MM.1S (cell line): ENCODE results near the gene CSNK1A1L.

ENCODE experiments used
- DNase-seq: peaks from one replicate; pipeline ENCODE4 v3.0.0-alpha.2; 2015
- H2AFZ ChIP-seq: fragments of 300-600 bp; sonication (generic); 2 replicates; pipeline ENCODE4 v1.6.0; 2016; ENCODE audit warnings: antibody characterized with exemption, low read length
- H3F3A ChIP-seq: fragments of 300-600 bp; sonication (generic); 2 replicates; pipeline ENCODE4 v1.6.1; 2016; ENCODE audit warnings: mild to moderate bottlenecking, antibody characterized with exemption, low read length, moderate library complexity, mixed read lengths; ENCODE audit not compliant: insufficient read depth
- H3K27ac ChIP-seq: fragments of 300-600 bp; sonication (generic); 2 replicates; pipeline ENCODE4 v1.5.1; 2016; ENCODE audit warnings: mild to moderate bottlenecking, low read length
- H3K27me3 ChIP-seq: fragments of 300-600 bp; sonication (generic); replicated peaks from 2 replicates; pipeline ENCODE4 v1.6.0; 2016; ENCODE audit warnings: low read length; ENCODE audit not compliant: insufficient read depth
- H3K36me3 ChIP-seq: fragments of 300-600 bp; sonication (generic); replicated peaks from 2 replicates; pipeline ENCODE4 v1.6.1; 2016; ENCODE audit warnings: mild to moderate bottlenecking, low read length, mixed read lengths; ENCODE audit not compliant: insufficient read depth
- H3K4me1 ChIP-seq: fragments of 300-600 bp; sonication (generic); 2 replicates; pipeline ENCODE4 v1.6.1; 2016; ENCODE audit warnings: low read length, mixed read lengths
- H3K4me2 ChIP-seq: fragments of 300-600 bp; sonication (generic); 2 replicates; pipeline ENCODE4 v1.6.0; 2016; ENCODE audit warnings: low read depth, low read length
- H3K4me3 ChIP-seq: fragments of 300-600 bp; sonication (generic); 2 replicates; pipeline ENCODE4 v1.5.1; 2016; ENCODE audit warnings: low read length, mixed read lengths
- H3K79me2 ChIP-seq: fragments of 300-600 bp; sonication (generic); 2 replicates; pipeline ENCODE4 v1.6.1; 2016; ENCODE audit warnings: mixed run types, low read length, mixed read lengths
- H3K9ac ChIP-seq: fragments of 300-600 bp; sonication (generic); 2 replicates; pipeline ENCODE4 v1.6.1; 2016; ENCODE audit warnings: low read length, mixed read lengths
- H3K9me2 ChIP-seq: fragments of 300-600 bp; sonication (generic); replicated peaks from 2 replicates; pipeline ENCODE4 v1.6.1; 2016; ENCODE audit warnings: mild to moderate bottlenecking, low read length, mixed read lengths; ENCODE audit not compliant: insufficient read depth
- H3K9me3 ChIP-seq: fragments of 300-600 bp; sonication (generic); replicated peaks from 2 replicates; pipeline ENCODE4 v1.6.1; 2016; ENCODE audit warnings: mild to moderate bottlenecking, low read length, mixed read lengths; ENCODE audit not compliant: insufficient read depth
- H4K20me1 ChIP-seq: fragments of 300-600 bp; sonication (generic); 2 replicates; pipeline ENCODE4 v1.6.1; 2016; ENCODE audit warnings: mild to moderate bottlenecking, low read length, moderate library complexity, mixed read lengths; ENCODE audit not compliant: insufficient read depth
- CTCF ChIP-seq: fragments of 300-600 bp; sonication (generic); IDR thresholded peaks from 2 replicates; pipeline ENCODE4 v1.5.1; 2016; ENCODE audit warnings: antibody characterized with exemption, low read length, mixed read lengths
- EZH2 ChIP-seq: fragments of 300-600 bp; sonication (generic); optimal IDR thresholded peaks from 2 replicates; pipeline ENCODE3; 2017; ENCODE audit warnings: low read depth, mild to moderate bottlenecking, antibody characterized with exemption, low read length, mixed read lengths
- EZH2phosphoT487 ChIP-seq: fragments of 300-600 bp; sonication (generic); IDR thresholded peaks from 2 replicates; pipeline ENCODE4 v1.6.1; 2018; ENCODE audit warnings: antibody characterized with exemption, low read length

Gene CSNK1A1L

GRCh38 chr13:37134411-37135041, 29.1 kb upstream of the CSNK1A1L start:
- Histone ChIP-seq H3K27me3 (no peaks in the 10 kb centered on the region), H3K9me2 (no peaks in the 10 kb centered on the region), H3K4me1 (no peaks in the 10 kb centered on the region), H3K4me2 (no peak overlapping the region), H4K20me1 (no peaks in the 10 kb centered on the region), H3K27ac (no peak overlapping the region), H3K9ac (no peak overlapping the region), H3K9me3 (no peaks in the 10 kb centered on the region), H3K79me2 (no peaks in the 10 kb centered on the region), H3K36me3 (no peaks in the 10 kb centered on the region), H3F3A (no peaks in the 10 kb centered on the region), H2AFZ (no peak overlapping the region), H3K4me3 (no peak overlapping the region)
- TF ChIP-seq EZH2phosphoT487 (no peak), CTCF (no peak), EZH2 (no peak)
- DNase-seq = no peak

- no peaks in the 10 kb centered on the region for H3K9me2 ChIP-seq
- no peak overlapping the region for H3K4me2 ChIP-seq
- H3K27ac ChIP-seq = no peak overlapping the region
- no peak overlapping the region for H3K4me3 ChIP-seq
- H4K20me1 ChIP-seq = no peaks in the 10 kb centered on the region
- no peaks in the 10 kb centered on the region for H3K79me2 ChIP-seq
- no peak overlapping the region for H2AFZ ChIP-seq
- TF ChIP-seq EZH2phosphoT487 (no peak), CTCF (no peak), EZH2 (no peak)
- H3K27me3 ChIP-seq = no peaks in the 10 kb centered on the region
- H3K9ac ChIP-seq = no peak overlapping the region
- no peak for DNase-seq
- H3K9me3 ChIP-seq = no peaks in the 10 kb centered on the region
- H3K36me3 ChIP-seq = no peaks in the 10 kb centered on the region
- H3K4me1 ChIP-seq = no peaks in the 10 kb centered on the region
- no peaks in the 10 kb centered on the region for H3F3A ChIP-seq
Observed at GRCh38 chr13:37132211-37132610, 26.7 kb upstream of the CSNK1A1L start.

GRCh38 chr13:37131092-37131491, 25.6 kb upstream of the CSNK1A1L start:
- H3K4me1 ChIP-seq = no peaks in the 10 kb centered on the region
- H3K4me2 ChIP-seq = no peak overlapping the region
- no peak overlapping the region for H3K27ac ChIP-seq
- no peaks in the 10 kb centered on the region for H3F3A ChIP-seq
- no peak overlapping the region for H2AFZ ChIP-seq
- TF ChIP-seq EZH2phosphoT487 (no peak), CTCF (no peak), EZH2 (no peak)
- no peaks in the 10 kb centered on the region for H3K9me3 ChIP-seq
- H3K9ac ChIP-seq = no peak overlapping the region
- no peak for DNase-seq
- no peaks in the 10 kb centered on the region for H3K36me3 ChIP-seq
- no peaks in the 10 kb centered on the region for H3K9me2 ChIP-seq
- H3K79me2 ChIP-seq = no peaks in the 10 kb centered on the region
- no peaks in the 10 kb centered on the region for H3K27me3 ChIP-seq
- H3K4me3 ChIP-seq = no peak overlapping the region
- H4K20me1 ChIP-seq = no peaks in the 10 kb centered on the region
